Activated CD8-positive, alpha-beta memory T cell treated with anti-CD3 and anti-CD28 coated beads, Interleukin-2, amount 50 U/mL, for 24 hours (primary cell): ENCODE data around the gene TMEM186.
"Not testable (repeated sequence)": the region's sequence is repeated elsewhere in the genome, so short reads cannot be mapped to it uniquely, and the experiment has no call there.

ENCODE experiments used
- DNase-seq: peaks from one replicate; pipeline ENCODE4 v3.0.0-alpha.2; 2020; ENCODE audit errors: extremely low read depth

Gene TMEM186

GRCh38 chr16:8797364-8798173 is at the start of gene TMEM186, which contains the start of gene PMM2:
TSS of gene TMEM186 (minus strand) at chr16:8797639. CDS start at chr16:8797614, 25 bp downstream.
TSS of gene PMM2 (plus strand) at chr16:8797839. CDS start at chr16:8797883, 44 bp downstream.
- peak; percentile 88 for DNase-seq

GRCh38 chr16:8847145-8847544 is 49.7 kb upstream of the TMEM186 start:
- DNase-seq, result no peak

GRCh38 chr16:8846401-8846932 is 49.0 kb upstream of the TMEM186 start:
- DNase-seq, result no peak

- DNase-seq, result no peak
These were observed 48.4 kb upstream of the TMEM186 start for GRCh38 chr16:8845699-8846298.

GRCh38 chr16:8843296-8843695 is 45.9 kb upstream of the TMEM186 start:
- DNase-seq, result not testable (repeated sequence)

GRCh38 chr16:8842016-8842415 is 44.6 kb upstream of the TMEM186 start:
- DNase-seq, result not testable (repeated sequence)

GRCh38 chr16:8837594-8837993 is 40.2 kb upstream of the TMEM186 start:
- not testable (repeated sequence) for DNase-seq

- DNase-seq, result not testable (repeated sequence)
These were observed 39.4 kb upstream of the TMEM186 start for GRCh38 chr16:8836797-8837196.

- no peak for DNase-seq
These were observed 35.3 kb upstream of the TMEM186 start for GRCh38 chr16:8832717-8833105.

- no peak for DNase-seq
These were observed 34.7 kb upstream of the TMEM186 start for GRCh38 chr16:8831871-8832716.

GRCh38 chr16:8831450-8831849 is 34.0 kb upstream of the TMEM186 start:
- no peak for DNase-seq

GRCh38 chr16:8828541-8829165 is 31.2 kb upstream of the TMEM186 start:
- no peak for DNase-seq

- no peak for DNase-seq
These were observed 28.9 kb upstream of the TMEM186 start for GRCh38 chr16:8826278-8826879.

GRCh38 chr16:8822403-8822802 is 25.0 kb upstream of the TMEM186 start:
- DNase-seq, result no peak

GRCh38 chr16:8819411-8820034 is 22.1 kb upstream of the TMEM186 start:
- DNase-seq, result no peak

- DNase-seq, result no peak
These were observed 21.2 kb upstream of the TMEM186 start for GRCh38 chr16:8818504-8819270.

- no peak for DNase-seq
These were observed 19.7 kb upstream of the TMEM186 start for GRCh38 chr16:8816967-8817655.

- DNase-seq, result no peak
These were observed 16.8 kb upstream of the TMEM186 start for GRCh38 chr16:8814095-8814806.
